Testis (tissue), 2 donors: Measurements from ENCODE around the gene SFMBT1.

Experiments used
- POLR2A ChIP-seq: fragments of 450-650 bp; IDR thresholded peaks from one replicate; pipeline ENCODE4 v1.6.1; 2017; ENCODE audit warnings: antibody characterized with exemption, mild to moderate bottlenecking, moderate library complexity
- TF ChIP-seq, protein P1 (sequence below), 3 experiments: fragments of 450-650 bp in 2 of 3; fragments of 200-600 bp in 1 of 3; sonication (generic) in 1 of 3; IDR thresholded peaks; one replicate each; pipeline ENCODE4 v1.5.1; 2016 to 2019; ENCODE audit warnings: antibody characterized with exemption in 3 of 3, mild to moderate bottlenecking in 2 of 3, moderate library complexity in 1 of 3

DNA sequence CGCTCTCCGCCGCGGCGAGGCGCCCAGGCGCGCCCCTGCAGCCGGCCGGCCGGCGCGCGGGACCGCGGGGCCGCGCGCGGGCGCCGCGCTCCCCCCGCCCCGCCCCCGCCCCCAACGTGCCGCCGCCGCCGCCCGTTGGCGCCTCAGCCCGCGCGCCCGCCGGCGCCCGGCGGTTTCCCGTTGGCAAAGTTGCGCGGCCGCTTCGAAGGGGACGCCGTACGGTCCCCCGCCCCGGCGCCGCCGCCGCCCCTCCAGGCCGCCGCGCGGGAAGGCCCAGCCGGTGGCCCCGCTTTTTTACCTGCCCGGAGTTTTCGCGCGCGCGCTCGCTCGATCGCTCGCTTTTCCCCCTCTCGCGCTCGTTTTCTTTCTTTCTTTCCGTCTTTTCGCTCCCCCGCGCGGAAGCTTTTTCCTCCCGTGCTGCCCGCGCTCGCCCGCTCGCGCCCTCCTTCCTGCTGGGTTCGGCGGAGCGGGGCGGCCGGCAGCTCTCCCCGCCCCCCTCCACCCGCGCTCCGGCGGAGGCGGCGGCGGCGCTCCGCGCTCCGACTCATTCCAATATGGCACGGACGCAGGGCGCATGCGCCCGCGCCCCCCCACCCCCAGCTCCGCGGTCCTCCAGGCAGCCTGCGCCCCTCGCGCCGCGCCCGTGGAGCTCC lies at the start of gene SFMBT1:
- TF ChIP-seq POLR2A, result no peak
- TF ChIP-seq, protein P1, sequence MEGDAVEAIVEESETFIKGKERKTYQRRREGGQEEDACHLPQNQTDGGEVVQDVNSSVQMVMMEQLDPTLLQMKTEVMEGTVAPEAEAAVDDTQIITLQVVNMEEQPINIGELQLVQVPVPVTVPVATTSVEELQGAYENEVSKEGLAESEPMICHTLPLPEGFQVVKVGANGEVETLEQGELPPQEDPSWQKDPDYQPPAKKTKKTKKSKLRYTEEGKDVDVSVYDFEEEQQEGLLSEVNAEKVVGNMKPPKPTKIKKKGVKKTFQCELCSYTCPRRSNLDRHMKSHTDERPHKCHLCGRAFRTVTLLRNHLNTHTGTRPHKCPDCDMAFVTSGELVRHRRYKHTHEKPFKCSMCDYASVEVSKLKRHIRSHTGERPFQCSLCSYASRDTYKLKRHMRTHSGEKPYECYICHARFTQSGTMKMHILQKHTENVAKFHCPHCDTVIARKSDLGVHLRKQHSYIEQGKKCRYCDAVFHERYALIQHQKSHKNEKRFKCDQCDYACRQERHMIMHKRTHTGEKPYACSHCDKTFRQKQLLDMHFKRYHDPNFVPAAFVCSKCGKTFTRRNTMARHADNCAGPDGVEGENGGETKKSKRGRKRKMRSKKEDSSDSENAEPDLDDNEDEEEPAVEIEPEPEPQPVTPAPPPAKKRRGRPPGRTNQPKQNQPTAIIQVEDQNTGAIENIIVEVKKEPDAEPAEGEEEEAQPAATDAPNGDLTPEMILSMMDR (IDR thresholded peaks at IDR 0.05), result no peak
